ENCODE data around the gene TRAF2.
"Not testable (repeated sequence)": the region's sequence is repeated elsewhere in the genome, so short reads cannot be mapped to it uniquely, and the experiment has no call there.

Gene TRAF2

DNA sequence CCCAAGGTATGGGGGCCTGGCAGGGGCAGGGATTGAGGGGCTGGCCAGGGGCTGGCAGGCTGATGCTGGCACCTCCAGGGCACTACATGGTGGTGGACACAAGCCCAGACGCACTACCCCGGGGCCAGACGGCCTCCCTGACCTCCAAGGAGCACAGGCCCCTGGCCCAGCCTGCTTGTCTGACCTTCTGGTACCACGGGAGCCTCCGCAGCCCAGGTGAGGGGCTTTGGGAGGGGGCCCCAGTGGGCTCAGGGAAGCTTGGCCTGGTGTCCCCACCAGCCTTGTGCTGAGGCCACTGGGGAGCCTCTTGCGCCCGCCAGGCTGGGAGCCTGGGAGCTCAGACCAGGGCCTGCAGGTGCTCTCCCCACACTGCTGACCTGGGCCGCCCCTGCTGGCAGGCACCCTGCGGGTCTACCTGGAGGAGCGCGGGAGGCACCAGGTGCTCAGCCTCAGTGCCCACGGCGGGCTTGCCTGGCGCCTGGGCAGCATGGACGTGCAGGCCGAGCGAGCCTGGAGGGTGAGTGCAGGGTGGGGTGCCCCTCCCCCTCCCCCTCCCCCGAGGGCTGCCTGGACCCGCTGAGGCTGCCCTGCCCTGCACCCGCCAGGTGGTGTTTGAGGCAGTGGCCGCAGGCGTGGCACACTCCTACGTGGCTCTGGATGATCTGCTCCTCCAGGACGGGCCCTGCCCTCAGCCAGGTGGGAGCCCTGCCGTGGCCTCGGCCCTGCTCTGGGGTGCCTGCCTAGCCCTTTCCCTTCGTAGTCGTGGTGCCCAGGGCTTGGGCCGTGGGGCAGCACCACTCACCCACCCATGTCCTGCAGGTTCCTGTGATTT, 28.5 kb upstream of the TRAF2 start:
- no peak for DNase-seq

DNA sequence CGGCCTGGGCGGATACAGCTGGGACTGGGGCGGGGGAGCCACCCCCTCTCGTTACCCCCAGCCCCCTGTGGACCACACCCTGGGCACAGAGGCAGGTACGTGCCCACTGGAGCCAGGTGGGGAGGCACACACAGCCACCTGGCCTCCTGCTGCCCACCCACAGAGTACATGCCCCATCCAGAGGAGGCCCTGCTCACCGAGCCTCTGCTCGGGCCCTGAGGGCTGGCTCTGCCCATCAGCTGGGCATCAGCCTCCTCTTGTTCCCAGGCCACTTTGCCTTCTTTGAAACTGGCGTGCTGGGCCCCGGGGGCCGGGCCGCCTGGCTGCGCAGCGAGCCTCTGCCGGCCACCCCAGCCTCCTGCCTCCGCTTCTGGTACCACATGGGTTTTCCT, 27.9 kb upstream of the TRAF2 start:
- no peak for DNase-seq

DNA sequence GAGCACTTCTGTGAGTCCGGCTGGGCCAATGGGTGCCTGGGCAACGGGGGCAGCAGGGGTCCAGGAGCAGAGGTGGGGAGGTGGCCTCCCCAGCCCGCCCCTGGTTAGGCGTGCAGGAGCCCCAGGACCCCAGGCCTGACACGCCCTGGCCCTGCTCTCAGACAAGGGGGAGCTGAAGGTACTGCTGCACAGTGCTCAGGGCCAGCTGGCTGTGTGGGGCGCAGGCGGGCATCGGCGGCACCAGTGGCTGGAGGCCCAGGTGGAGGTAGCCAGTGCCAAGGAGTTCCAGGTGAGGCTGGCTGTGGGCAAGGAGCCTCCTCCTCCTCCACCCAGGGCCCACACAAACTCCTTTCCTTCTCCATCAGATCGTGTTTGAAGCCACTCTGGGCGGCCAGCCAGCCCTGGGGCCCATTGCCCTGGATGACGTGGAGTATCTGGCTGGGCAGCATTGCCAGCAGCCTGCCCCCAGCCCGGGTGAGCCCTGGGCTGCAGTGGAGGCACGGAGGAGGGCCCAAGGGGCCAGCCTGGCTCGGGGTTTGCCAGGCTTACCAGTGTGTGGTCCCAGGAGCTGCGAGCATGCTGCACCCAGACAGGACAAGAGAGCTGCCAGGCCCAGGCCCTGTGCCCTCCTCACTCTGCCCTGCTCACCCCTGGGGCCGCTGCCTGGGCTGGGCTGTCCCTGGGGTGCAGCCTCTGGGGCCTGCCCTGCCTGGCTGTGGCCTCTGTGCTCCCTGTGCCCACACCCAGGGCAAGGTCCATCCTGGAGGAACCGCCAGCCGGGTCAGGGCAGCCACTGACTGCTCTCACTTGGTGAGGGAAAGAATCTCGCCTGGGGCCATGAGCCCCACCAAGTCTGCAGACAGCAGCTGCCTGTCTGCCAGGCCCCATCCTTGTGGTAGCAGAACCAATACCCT, 27.2 kb upstream of the TRAF2 start:
- no peak for DNase-seq

- no peak for DNase-seq
Measured at GRCh38 chr9:136860529-136860928, 25.8 kb upstream of the TRAF2 start.

DNA sequence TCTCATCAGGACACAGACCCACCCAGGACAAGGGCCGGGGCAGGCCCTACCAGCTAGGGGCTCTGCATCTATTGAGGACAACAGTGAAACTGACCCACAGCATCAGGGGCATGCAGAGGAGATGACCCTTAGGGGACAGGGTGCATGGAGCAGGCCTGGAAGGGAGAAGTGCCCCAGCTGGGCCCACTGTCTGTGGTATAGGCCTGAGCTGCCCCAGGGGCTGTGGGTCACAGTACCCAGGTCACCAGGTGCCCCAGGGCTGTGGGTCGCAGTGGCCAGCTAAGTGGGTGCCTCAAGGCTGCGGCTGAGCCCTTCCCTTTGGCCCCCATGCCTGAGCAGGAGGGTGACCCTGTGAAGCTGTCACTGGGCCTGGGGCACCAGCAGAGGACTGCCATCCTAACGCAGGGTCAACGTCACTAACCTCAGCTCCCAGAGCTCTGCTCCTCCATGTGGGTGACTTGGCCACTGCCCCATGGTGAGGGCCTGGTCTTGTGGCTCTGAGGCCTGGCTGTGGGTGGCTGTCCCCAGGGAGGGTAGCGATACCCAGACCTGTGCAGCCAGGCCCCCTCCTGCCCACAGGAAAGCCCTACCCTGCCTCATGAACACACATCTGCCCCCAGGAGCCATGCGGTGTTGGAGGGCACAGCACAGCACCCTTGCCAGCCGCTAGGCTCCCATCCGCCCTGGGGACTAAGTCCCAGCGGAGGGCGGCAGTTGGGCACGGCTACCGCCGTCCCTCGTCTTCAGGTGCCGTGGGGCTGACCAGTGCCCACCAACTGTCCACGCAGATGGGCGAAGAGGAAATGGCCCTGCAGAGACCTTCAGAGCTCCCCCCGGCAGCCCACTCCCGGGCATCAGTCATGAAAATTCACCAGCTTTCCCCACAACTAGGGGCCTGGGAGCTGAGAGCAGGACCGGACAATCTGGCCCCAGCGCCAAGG, 25.1 kb upstream of the TRAF2 start:
- no peak for DNase-seq

DNA sequence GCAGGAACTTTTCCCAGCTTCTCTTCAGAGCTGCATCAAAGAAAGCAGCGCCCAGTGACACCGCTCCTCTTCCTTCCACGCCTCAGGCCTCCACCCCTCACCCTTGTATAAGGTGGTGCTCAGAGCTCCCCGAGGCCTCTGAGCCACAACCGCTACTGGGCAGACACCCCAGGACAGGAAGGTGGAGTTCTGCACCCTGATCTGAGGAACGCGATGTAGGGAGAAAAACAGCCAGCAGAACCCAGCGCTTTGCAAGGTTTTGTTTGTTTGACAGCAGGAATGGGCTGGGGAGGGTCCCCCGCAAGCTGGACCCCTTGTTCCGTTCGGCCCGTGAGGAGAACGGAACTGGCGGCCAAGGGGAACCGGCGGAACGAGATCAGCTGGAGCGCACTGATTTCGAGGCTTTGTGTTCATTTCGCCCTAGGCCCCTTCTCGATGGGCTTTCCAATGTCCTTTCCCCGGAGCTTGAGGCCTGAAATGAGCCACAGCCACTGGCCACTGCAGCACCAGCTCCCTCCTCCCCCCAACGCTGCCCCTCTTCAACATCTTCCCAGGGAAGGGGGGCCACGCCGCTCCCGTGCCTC, 24.4 kb upstream of the TRAF2 start:
- no peak for DNase-seq

DNA sequence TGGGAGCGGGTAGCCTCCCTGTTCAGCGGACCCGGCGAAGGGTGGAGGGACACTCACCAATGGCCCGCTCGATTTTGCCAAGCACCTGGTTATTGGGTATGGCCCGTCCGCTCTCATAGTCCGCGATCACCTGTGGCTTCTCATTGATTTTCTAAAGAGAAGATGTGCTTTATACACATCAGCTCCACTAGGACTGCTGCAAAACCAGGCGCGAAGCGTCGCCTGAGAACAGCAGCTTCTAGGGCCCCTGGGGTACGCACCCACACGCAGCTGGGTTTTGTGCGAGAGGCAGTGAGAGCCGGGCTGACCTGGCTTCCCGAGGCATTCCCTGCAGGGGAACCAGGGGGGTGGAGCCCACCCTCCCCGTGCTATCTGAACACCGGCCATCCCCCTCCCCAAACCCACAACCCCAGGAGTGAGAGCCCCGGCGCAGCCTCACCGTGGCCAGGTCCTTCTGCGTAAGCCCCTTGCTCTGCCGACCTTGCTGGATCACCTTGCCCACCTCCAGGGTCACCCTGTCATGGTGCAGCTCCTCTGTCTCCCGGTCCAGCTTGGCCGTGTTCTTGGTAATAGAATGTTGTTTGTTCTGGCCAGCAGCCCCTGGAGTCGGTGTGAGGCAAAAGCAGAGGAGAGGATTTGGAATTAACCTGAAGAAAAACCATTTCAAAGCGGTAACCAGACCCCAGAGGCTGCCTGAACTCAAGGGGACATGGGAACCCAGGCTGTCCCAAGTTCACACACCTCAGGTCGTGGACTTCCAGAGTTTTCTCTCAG, 23.3 kb upstream of the TRAF2 start:
- no peak for DNase-seq

- no peak for DNase-seq
Measured at GRCh38 chr9:136863623-136864273, 22.6 kb upstream of the TRAF2 start.

DNA sequence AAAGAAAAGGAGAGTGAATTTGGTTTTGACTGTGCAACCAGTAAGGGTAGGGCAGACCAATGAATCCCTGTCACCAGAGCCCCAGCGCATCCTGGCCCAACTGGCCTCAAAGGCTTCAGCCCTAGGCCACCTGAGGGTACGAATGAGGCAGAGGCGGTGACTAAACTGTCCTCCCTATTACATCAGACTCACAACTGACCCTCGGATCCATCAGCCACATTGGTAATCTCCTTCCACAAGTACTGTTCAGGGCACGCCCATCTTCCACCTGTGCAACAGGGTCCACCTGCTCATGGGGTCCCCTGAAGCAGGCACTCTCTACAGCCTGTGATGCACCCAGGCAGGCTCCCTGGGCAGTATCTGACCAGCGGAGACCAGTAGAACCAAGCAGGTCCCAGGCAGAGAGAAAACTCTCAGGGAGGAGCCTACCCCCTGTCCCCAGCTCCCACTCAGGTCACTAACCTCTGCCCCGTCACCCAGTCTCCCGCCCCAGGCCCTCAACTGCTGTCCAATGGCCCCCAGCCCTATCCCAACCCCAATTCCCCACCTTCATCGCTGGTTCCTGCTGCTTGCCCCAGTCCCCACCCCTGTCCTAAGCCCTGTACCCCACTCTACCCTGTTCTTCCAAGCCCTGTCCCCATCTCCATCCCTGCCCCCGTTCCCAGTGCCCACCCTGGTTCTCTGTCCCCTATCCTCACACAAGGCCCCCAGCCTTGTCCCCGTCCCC, 21.1 kb upstream of the TRAF2 start:
- no peak for DNase-seq

DNA sequence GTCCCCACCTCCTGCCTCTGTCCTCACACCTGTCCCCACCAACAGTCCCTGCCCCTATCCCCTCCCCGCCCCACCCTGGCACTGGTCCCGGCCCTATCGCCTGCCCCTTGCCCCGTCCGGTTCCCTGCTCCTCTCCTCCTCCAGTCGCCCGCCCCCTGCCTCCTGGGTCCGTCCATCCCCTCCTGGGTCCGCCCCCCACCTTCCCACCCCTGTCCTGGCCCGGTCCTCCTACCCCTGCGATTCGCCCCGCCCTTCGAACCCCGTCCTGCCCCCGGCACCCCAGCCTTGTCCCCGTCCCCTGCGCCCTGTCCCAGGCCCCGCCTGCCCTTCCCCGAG, 20.6 kb upstream of the TRAF2 start:
- no peak for DNase-seq

GRCh38 chr9:136866898-136867421, 19.4 kb upstream of the TRAF2 start:
- DNase-seq = not testable (repeated sequence)

DNA sequence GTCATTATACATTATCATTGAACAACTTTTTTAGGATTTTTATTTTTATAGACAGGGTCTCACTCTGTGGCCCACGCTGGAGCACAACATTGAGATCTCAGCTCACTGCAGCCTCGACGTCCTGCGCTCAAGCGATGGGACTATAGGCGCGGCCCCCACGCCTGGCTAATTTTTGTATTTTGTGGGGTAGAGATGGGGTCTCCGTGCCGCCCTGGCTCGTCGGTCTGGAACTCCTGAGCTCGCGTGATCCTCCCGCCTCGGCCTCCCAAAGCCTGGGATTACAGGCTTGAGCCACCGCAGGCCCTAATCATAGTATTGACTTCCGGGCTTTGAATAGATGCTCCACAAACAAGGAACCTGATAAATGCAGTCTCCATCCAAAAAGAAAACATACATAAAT, 18.8 kb upstream of the TRAF2 start:
- DNase-seq = no peak

DNA sequence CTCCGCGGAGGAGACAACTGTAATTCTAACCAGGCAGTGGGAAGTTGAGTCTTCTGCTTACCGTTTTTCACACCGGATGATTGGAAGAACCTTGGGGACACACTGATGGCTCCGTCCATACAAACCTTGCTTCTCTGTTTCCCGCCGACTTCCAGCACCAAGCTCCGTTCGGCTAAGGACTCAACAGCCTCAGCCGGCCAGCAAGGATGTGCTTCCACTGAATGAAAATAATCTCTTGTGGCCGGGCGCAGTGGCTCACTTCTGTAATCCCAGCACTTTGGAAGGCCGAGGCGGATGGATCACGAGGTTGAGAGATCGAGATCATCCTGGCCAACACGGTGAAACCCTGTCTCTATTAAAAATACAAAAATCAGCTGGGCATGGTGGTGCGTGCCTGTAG, 18.4 kb upstream of the TRAF2 start:
- DNase-seq = no peak

DNA sequence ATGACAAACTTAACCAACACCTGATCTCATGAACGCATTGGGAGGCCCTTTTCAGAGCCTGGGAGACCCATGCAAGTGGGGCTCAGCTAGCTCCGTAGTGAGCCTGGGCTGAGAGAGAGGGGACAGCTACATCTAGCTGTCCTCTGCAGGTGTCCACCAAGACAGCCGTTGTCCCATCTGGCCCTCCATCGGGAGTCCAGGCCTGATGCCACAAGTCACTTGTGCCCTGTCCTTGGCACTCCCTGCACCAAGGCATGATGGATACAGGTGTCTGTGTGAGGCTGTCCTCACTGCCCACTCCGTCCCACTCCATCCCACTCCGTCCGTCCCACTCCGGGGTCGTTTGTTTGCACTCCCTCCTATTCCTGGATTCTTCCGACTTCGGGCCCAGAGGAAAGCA, 17.7 kb upstream of the TRAF2 start:
- no peak for DNase-seq

DNA sequence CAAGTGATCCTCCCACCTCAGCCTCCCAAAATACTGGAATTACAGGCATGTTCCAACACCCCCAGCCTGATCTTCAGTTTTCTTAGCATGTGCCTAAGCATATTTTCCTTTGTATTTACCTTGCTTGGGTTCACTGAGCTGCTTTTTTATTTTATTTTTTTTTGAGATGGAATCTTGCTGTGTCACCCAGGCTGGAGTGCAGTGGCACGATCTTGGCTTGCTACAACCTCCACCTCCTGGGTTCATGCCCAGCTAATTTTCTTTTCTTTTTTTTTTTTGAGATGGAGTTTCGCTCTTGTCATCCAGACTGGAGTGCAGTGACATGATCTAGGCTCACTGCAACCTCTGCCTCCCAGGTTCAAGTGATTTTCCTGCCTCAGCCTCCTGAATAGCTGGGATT, 16.7 kb upstream of the TRAF2 start:
- not testable (repeated sequence) for DNase-seq

- no peak for DNase-seq
Measured at GRCh38 chr9:136875155-136875554, 11.2 kb upstream of the TRAF2 start.

- DNase-seq = no peak
Measured at GRCh38 chr9:136876476-136876875, 9.8 kb upstream of the TRAF2 start.

- no peak for DNase-seq
Measured at GRCh38 chr9:136880651-136881050, 5.7 kb upstream of the TRAF2 start.

GRCh38 chr9:136881691-136882108, 4.6 kb upstream of the TRAF2 start:
- DNase-seq = no peak

All from NCI-H1048 (cell line).